ENCODE measurements around the gene RDX.

The RDX gene

GRCh38 chr11:110279881-110280280 lies 16.5 kb downstream of the RDX start:
- no peak for TF ChIP-seq CTCF (IDR thresholded peaks at IDR 0.05; ENCODE audit: poor library complexity, severe bottlenecking)
- H3K36me3 ChIP-seq (ENCODE audit: low read depth) = peaks cover 42% of the 10 kb centered on the region
- no peak overlapping the region for H3K4me3 ChIP-seq (ENCODE audit: severe bottlenecking)
- no peaks in the 10 kb centered on the region for H3K9me3 ChIP-seq (ENCODE audit: severe bottlenecking)
- ATAC-seq (ENCODE audit: low read depth) = no peak
- H3K27ac ChIP-seq (ENCODE audit: poor library complexity, severe bottlenecking) = no peak overlapping the region
- H3K4me1 ChIP-seq (ENCODE audit: insufficient read depth, poor library complexity, severe bottlenecking) = peaks cover 8% of the 10 kb centered on the region
- no peak for DNase-seq (ENCODE audit: low spot score)
- no peaks in the 10 kb centered on the region for H3K27me3 ChIP-seq (ENCODE audit: insufficient read depth, poor library complexity, severe bottlenecking)

- Histone ChIP-seq H3K27me3 (ENCODE audit: insufficient read depth, poor library complexity, severe bottlenecking) (no peaks in the 10 kb centered on the region), H3K36me3 (ENCODE audit: low read depth) (peaks cover 84% of the 10 kb centered on the region), H3K9me3 (ENCODE audit: severe bottlenecking) (no peaks in the 10 kb centered on the region), H3K4me1 (ENCODE audit: insufficient read depth, poor library complexity, severe bottlenecking) (no peaks in the 10 kb centered on the region), H3K27ac (ENCODE audit: poor library complexity, severe bottlenecking) (no peak overlapping the region), H3K4me3 (ENCODE audit: severe bottlenecking) (no peak overlapping the region)
- no peak for TF ChIP-seq CTCF (IDR thresholded peaks at IDR 0.05; ENCODE audit: poor library complexity, severe bottlenecking)
- DNase-seq (ENCODE audit: low spot score) (no peak), ATAC-seq (ENCODE audit: low read depth) (no peak)
These were observed 23.5 kb downstream of the RDX start for GRCh38 chr11:110272919-110273318.

- ATAC-seq (ENCODE audit: low read depth) (no peak), DNase-seq (ENCODE audit: low spot score) (no peak)
- no peaks in the 10 kb centered on the region for H3K4me1 ChIP-seq (ENCODE audit: insufficient read depth, poor library complexity, severe bottlenecking)
- H3K9me3 ChIP-seq (ENCODE audit: severe bottlenecking) = no peaks in the 10 kb centered on the region
- no peak overlapping the region for H3K4me3 ChIP-seq (ENCODE audit: severe bottlenecking)
- no peaks in the 10 kb centered on the region for H3K27me3 ChIP-seq (ENCODE audit: insufficient read depth, poor library complexity, severe bottlenecking)
- no peak for TF ChIP-seq CTCF (IDR thresholded peaks at IDR 0.05; ENCODE audit: poor library complexity, severe bottlenecking)
- no peak overlapping the region for H3K27ac ChIP-seq (ENCODE audit: poor library complexity, severe bottlenecking)
- H3K36me3 ChIP-seq (ENCODE audit: low read depth) = peaks cover 76% of the 10 kb centered on the region
These were observed 26.4 kb downstream of the RDX start for GRCh38 chr11:110269996-110270395.

- ATAC-seq (ENCODE audit: low read depth) (no peak), DNase-seq (ENCODE audit: low spot score) (no peak)
- Histone ChIP-seq H3K27me3 (ENCODE audit: insufficient read depth, poor library complexity, severe bottlenecking) (no peaks in the 10 kb centered on the region), H3K27ac (ENCODE audit: poor library complexity, severe bottlenecking) (no peak overlapping the region), H3K9me3 (ENCODE audit: severe bottlenecking) (no peaks in the 10 kb centered on the region), H3K4me3 (ENCODE audit: severe bottlenecking) (no peak overlapping the region), H3K36me3 (ENCODE audit: low read depth) (peaks cover 72% of the 10 kb centered on the region), H3K4me1 (ENCODE audit: insufficient read depth, poor library complexity, severe bottlenecking) (no peaks in the 10 kb centered on the region)
- no peak for TF ChIP-seq CTCF (IDR thresholded peaks at IDR 0.05; ENCODE audit: poor library complexity, severe bottlenecking)
These were observed 28.0 kb downstream of the RDX start for GRCh38 chr11:110268441-110268840.

GRCh38 chr11:110262072-110262403 lies 34.4 kb downstream of the RDX start:
- Histone ChIP-seq H3K4me3 (ENCODE audit: severe bottlenecking) (no peak overlapping the region), H3K36me3 (ENCODE audit: low read depth) (peaks cover 73% of the 10 kb centered on the region), H3K9me3 (ENCODE audit: severe bottlenecking) (no peaks in the 10 kb centered on the region), H3K27ac (ENCODE audit: poor library complexity, severe bottlenecking) (no peak overlapping the region), H3K27me3 (ENCODE audit: insufficient read depth, poor library complexity, severe bottlenecking) (no peaks in the 10 kb centered on the region), H3K4me1 (ENCODE audit: insufficient read depth, poor library complexity, severe bottlenecking) (no peaks in the 10 kb centered on the region)
- no peak for ATAC-seq (ENCODE audit: low read depth)
- DNase-seq (ENCODE audit: low spot score) = no peak
- no peak for TF ChIP-seq CTCF (IDR thresholded peaks at IDR 0.05; ENCODE audit: poor library complexity, severe bottlenecking)
